BLaER1 (cell line): Measurements from ENCODE around the gene USP34.
A peak's percentile ranks its signal among the peaks of the same experiment; 100 is the strongest.

Source experiments
- H3K27ac ChIP-seq: shearing (Covaris generic); formaldehyde crosslinking; 2 replicates; pipeline ENCODE4 v1.8.1; 2022
- H3K27me3 ChIP-seq: shearing (Covaris generic); formaldehyde crosslinking; 2 replicates; pipeline ENCODE4 v1.8.1; 2022
- H3K36me3 ChIP-seq: shearing (Covaris generic); formaldehyde crosslinking; 2 replicates; pipeline ENCODE4 v1.8.1; 2022
- H3K4me1 ChIP-seq: shearing (Covaris generic); formaldehyde crosslinking; 2 replicates; pipeline ENCODE4 v1.8.1; 2022
- H3K4me2 ChIP-seq: shearing (Covaris generic); formaldehyde crosslinking; 2 replicates; pipeline ENCODE4 v1.8.1; 2022
- H3K4me3 ChIP-seq: shearing (Covaris generic); formaldehyde crosslinking; 2 replicates; pipeline ENCODE4 v1.8.1; 2022
- H3K9ac ChIP-seq: shearing (Covaris generic); formaldehyde crosslinking; 2 replicates; pipeline ENCODE4 v1.8.1; 2022
- H3K9me3 ChIP-seq: shearing (Covaris generic); formaldehyde crosslinking; 2 replicates; pipeline ENCODE4 v1.8.1; 2022
- H4K20me1 ChIP-seq: shearing (Covaris generic); formaldehyde crosslinking; 2 replicates; pipeline ENCODE4 v1.8.1; 2022
- Cebpa-rat ChIP-seq: shearing (Covaris generic); IDR thresholded peaks from 2 replicates; pipeline ENCODE4 v1.8.1; 2022

Gene USP34

GRCh38 chr2:61470965-61471904, at the start of gene USP34:
USP34 (minus strand) TSS chr2:61471087; CDS start chr2:61470692, 395 bp downstream.
- H4K20me1 ChIP-seq: peaks cover 41% of the 10 kb centered on the region

GRCh38 chr2:61520261-61520660, 49.4 kb upstream of the USP34 start:
- Histone ChIP-seq H3K4me3 (no peak overlapping the region), H3K27me3 (no peaks in the 10 kb centered on the region), H3K36me3 (peaks cover 94% of the 10 kb centered on the region), H3K4me1 (peaks cover 50% of the 10 kb centered on the region), H4K20me1 (peaks cover 100% of the 10 kb centered on the region), H3K4me2 (no peak overlapping the region), H3K9ac (no peak overlapping the region), H3K27ac (0 out of 2 replicates have a peak overlapping the region, but pooled peaks have one; percentile 26), H3K9me3 (no peaks in the 10 kb centered on the region)
- TF ChIP-seq Cebpa-rat: no peak

More at GRCh38 chr2:61470965-61471904, at the start of gene USP34:
- peaks cover 44% of the 10 kb centered on the region for H3K36me3 ChIP-seq
- H3K4me1 ChIP-seq: peaks cover 41% of the 10 kb centered on the region
- H3K4me3 ChIP-seq: peak within 1 kb of the TSS; percentile 98
- H3K9me3 ChIP-seq: no peaks in the 10 kb centered on the region
- no peak for TF ChIP-seq Cebpa-rat
- peak within 1 kb of the TSS; percentile 100 for H3K27ac ChIP-seq
- peak within 1 kb of the TSS; percentile 99 for H3K9ac ChIP-seq
- H3K4me2 ChIP-seq: peak within 1 kb of the TSS; percentile 94
- no peaks in the 10 kb centered on the region for H3K27me3 ChIP-seq

- H3K9ac ChIP-seq: no peak overlapping the region
- H3K4me2 ChIP-seq: no peak overlapping the region
- peaks cover 100% of the 10 kb centered on the region for H3K36me3 ChIP-seq
- peaks cover 100% of the 10 kb centered on the region for H4K20me1 ChIP-seq
- H3K27me3 ChIP-seq: no peaks in the 10 kb centered on the region
- no peaks in the 10 kb centered on the region for H3K9me3 ChIP-seq
- TF ChIP-seq Cebpa-rat: no peak
- peaks cover 19% of the 10 kb centered on the region for H3K4me1 ChIP-seq
- 0 out of 2 replicates have a peak overlapping the region, but pooled peaks have one; percentile 9 for H3K27ac ChIP-seq
- H3K4me3 ChIP-seq: no peak overlapping the region
Observed at GRCh38 chr2:61512768-61513398, 42.0 kb upstream of the USP34 start.

- H3K9ac ChIP-seq: no peak overlapping the region
- no peak overlapping the region for H3K4me2 ChIP-seq
- H3K27me3 ChIP-seq: no peaks in the 10 kb centered on the region
- H4K20me1 ChIP-seq: peaks cover 100% of the 10 kb centered on the region
- no peak overlapping the region for H3K27ac ChIP-seq
- 0 out of 2 replicates have a peak, but pooled peaks cover 12% of the 10 kb centered on the region for H3K4me1 ChIP-seq
- no peak for TF ChIP-seq Cebpa-rat
- H3K4me3 ChIP-seq: no peak overlapping the region
- H3K9me3 ChIP-seq: no peaks in the 10 kb centered on the region
- peaks cover 100% of the 10 kb centered on the region for H3K36me3 ChIP-seq
Observed at GRCh38 chr2:61510674-61511671, 40.1 kb upstream of the USP34 start.

- Histone ChIP-seq H3K4me2 (no peak overlapping the region), H3K4me3 (no peak overlapping the region), H3K9me3 (no peaks in the 10 kb centered on the region), H4K20me1 (peaks cover 77% of the 10 kb centered on the region), H3K9ac (no peak overlapping the region), H3K27me3 (no peaks in the 10 kb centered on the region), H3K36me3 (peaks cover 97% of the 10 kb centered on the region), H3K4me1 (peaks cover 37% of the 10 kb centered on the region), H3K27ac (peak overlapping the region; percentile 38; the same call in 1 of the 2 replicates)
- no peak for TF ChIP-seq Cebpa-rat
Observed at GRCh38 chr2:61504949-61505348, 34.1 kb upstream of the USP34 start.

GRCh38 chr2:61499060-61499459, 28.2 kb upstream of the USP34 start:
- 0 out of 2 replicates have a peak overlapping the region, but pooled peaks have one; percentile 17 for H3K9ac ChIP-seq
- H4K20me1 ChIP-seq: peaks cover 18% of the 10 kb centered on the region; the same call in 1 of the 2 replicates
- H3K4me1 ChIP-seq: peaks cover 85% of the 10 kb centered on the region
- TF ChIP-seq Cebpa-rat: no peak
- H3K4me2 ChIP-seq: peak overlapping the region; percentile 79
- H3K9me3 ChIP-seq: no peaks in the 10 kb centered on the region
- peaks cover 93% of the 10 kb centered on the region for H3K36me3 ChIP-seq
- H3K27ac ChIP-seq: peak overlapping the region; percentile 88
- no peak overlapping the region for H3K4me3 ChIP-seq
- H3K27me3 ChIP-seq: no peaks in the 10 kb centered on the region

GRCh38 chr2:61493523-61493942, 22.6 kb upstream of the USP34 start:
- TF ChIP-seq Cebpa-rat: no peak
- Histone ChIP-seq H3K4me2 (peak overlapping the region; percentile 79), H3K9ac (peak overlapping the region; percentile 52; the same call in 1 of the 2 replicates), H3K4me1 (peaks cover 96% of the 10 kb centered on the region), H3K36me3 (peaks cover 86% of the 10 kb centered on the region), H3K27me3 (no peaks in the 10 kb centered on the region), H3K9me3 (no peaks in the 10 kb centered on the region), H3K27ac (peak overlapping the region; percentile 88), H4K20me1 (no peaks in the 10 kb centered on the region), H3K4me3 (peak overlapping the region; percentile 58)

- no peaks in the 10 kb centered on the region for H3K27me3 ChIP-seq
- no peaks in the 10 kb centered on the region for H3K9me3 ChIP-seq
- H3K9ac ChIP-seq: peak overlapping the region; percentile 52; the same call in 1 of the 2 replicates
- H3K4me3 ChIP-seq: peak overlapping the region; percentile 58
- TF ChIP-seq Cebpa-rat: no peak
- H3K4me1 ChIP-seq: peaks cover 96% of the 10 kb centered on the region
- peak overlapping the region; percentile 88 for H3K27ac ChIP-seq
- peak overlapping the region; percentile 79 for H3K4me2 ChIP-seq
- H3K36me3 ChIP-seq: peaks cover 87% of the 10 kb centered on the region
- H4K20me1 ChIP-seq: no peaks in the 10 kb centered on the region
Observed at GRCh38 chr2:61492476-61492875, 21.6 kb upstream of the USP34 start.

- H3K36me3 ChIP-seq: peaks cover 100% of the 10 kb centered on the region
Observed at GRCh38 chr2:61485281-61485680, 14.4 kb upstream of the USP34 start.

More at GRCh38 chr2:61485281-61485680, 14.4 kb upstream of the USP34 start:
- TF ChIP-seq Cebpa-rat: no peak
- H3K4me2 ChIP-seq: no peak overlapping the region
- H3K9ac ChIP-seq: no peak overlapping the region
- H3K27me3 ChIP-seq: no peaks in the 10 kb centered on the region
- no peak overlapping the region for H3K4me3 ChIP-seq
- no peaks in the 10 kb centered on the region for H3K9me3 ChIP-seq
- 0 out of 2 replicates have a peak, but pooled peaks cover under 1% of the 10 kb centered on the region for H4K20me1 ChIP-seq
- peaks cover 39% of the 10 kb centered on the region for H3K4me1 ChIP-seq
- 0 out of 2 replicates have a peak overlapping the region, but pooled peaks have one; percentile 33 for H3K27ac ChIP-seq
